ENCODE data around the gene PSMD1. TPM values are rescaled to one million over a fixed set of nuclear protein-coding genes. Genes with fewer than 3 reads are reported as not detected.

The PSMD1 gene
- total RNA-seq, 1 experiment from 2014 or later: 133 TPM

DNA sequence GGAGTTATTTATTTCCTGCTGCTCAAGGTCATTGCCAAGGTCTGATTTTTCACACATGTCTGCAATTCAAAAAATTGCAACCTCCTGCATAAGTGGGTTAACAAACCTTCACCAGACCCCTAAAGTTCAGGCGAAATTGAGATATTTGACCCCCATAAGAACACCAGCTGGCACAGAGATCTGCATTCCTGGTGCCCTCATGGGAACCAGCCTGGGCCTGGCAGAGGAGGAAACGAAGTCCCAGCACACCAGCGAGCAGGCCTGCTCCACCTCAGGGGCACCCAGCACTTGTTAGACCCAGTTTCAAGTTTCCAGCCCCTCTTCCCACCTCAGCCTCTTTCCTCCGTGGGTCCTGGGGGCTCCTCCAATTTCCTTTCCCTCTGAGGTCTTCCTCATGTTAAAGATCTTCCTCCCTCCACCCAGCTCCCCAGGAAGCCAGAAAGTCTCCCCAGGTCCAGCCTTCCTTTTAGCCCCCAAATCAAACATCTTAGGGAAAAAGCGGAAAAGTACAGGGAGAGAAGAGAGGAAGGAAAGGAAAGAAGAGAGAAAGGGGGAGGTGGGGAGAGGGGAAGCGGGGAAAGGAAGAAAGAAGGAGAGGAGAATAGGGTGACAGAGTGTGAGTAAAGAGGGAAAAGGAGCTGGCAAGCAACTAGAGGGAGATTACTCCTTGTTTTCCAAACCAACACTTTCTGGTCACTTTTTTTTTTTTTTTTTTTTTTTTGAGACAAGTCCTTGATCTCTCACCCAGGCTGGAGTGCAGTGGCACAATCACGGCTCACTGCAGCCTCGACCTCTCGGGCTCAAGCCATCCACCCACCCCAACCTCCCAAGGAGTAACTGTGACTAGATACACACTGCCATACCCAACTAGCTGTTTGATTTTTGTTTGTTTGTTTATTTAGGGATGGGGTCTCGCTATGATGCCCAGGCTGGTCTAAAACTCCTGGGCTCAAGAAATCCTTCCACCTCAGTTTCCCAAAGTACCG, 23.2 kb upstream of the PSMD1 start:
- ChIA-PET POLR2A (no interaction called here), CTCF (no interaction called here), RAD21 (ENCODE audit: low non-redundant PET in 1 of 2, low total read pairs in 2 of 2, uncharacterized antibody in 2 of 2, unreplicated experiment in 2 of 2) (no interaction called here)
- H3K4me2 ChIP-seq (ENCODE audit: low read length): no peak overlapping the region
- no peaks in the 10 kb centered on the region for H3K79me2 ChIP-seq (ENCODE audit: insufficient read depth, low read length)
- H3K4me1 ChIP-seq (ENCODE audit: control insufficient read depth in 1 of 2, insufficient read depth in 2 of 2, low read length in 2 of 2): peaks cover 0 to 7% of the 10 kb centered on the region in 2 experiments; a peak in 1 of 4 replicates
- TF ChIP-seq JUND (IDR thresholded peaks at IDR 0.05) (no peak), SRF (IDR thresholded peaks at IDR 0.05; ENCODE audit: low read depth) (no peak), EZH2phosphoT487 (IDR thresholded peaks at IDR 0.05; ENCODE audit: borderline replicate concordance) (no peak), ZFX (IDR thresholded peaks at IDR 0.05) (no peak)
- no peaks in the 10 kb centered on the region for H3K27me3 ChIP-seq (ENCODE audit: insufficient read depth, low read length)
- H3K9ac ChIP-seq (ENCODE audit: low read length): no peak overlapping the region
- ATAC-seq (no peak), DNase-seq (ENCODE audit: low read depth, low spot score) (no peak)
- H4K20me1 ChIP-seq (ENCODE audit: insufficient read depth): no peaks in the 10 kb centered on the region
- no peaks in the 10 kb centered on the region for H3K9me3 ChIP-seq (ENCODE audit: control insufficient read depth in 1 of 2, insufficient read depth in 1 of 2, low read depth in 1 of 2, low read length in 2 of 2)
- intact Hi-C loops (cut with micrococcal nuclease): no loop called here
- H2AFZ ChIP-seq (ENCODE audit: low read depth, low read length, poor library complexity, severe bottlenecking): no peak overlapping the region
- no peaks in the 10 kb centered on the region for H3K36me3 ChIP-seq (ENCODE audit: control insufficient read depth in 1 of 2, insufficient read depth in 2 of 2, low read length in 2 of 2)
- no peaks in the 10 kb centered on the region for H3K9me2 ChIP-seq (ENCODE audit: insufficient read depth)
- no TSS peak for BruUV-seq (replicated peaks)
- no peak overlapping the region for H3K4me3 ChIP-seq (replicated peaks in 1 of 2; ENCODE audit: low read depth in 1 of 2, low read length in 2 of 2)
- no peak overlapping the region for H3K27ac ChIP-seq (ENCODE audit: low read depth, low read length)

DNA sequence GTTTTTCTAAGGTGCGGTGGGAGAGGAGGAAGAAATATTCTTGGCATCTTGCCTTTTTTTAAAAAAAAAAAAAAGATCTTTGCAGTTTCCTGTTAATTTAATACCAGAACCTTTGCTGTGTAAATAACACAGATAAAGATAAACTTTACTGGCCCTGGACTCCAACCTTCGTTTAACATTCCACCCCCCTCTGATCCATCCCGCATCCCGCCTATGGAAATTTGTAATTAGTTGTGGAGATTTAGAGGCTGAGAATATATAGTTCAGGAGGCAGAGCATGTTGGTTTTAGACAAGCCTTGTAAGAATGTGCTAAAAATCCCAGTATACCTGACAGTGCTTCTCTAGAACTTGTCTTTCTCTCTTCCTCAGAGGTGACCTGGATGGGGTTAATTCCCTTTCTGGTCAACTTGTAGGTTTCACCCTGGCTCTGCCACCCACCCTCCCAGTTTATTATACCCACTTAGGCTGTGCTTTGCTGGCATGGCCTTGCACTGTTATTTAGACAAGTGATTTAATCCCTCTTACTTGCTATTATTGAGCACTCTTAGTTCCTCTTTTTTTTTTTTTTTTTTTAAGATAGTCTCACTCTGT, 22.3 kb upstream of the PSMD1 start:
- H2AFZ ChIP-seq (ENCODE audit: low read depth, low read length, poor library complexity, severe bottlenecking): no peak overlapping the region
- no peak overlapping the region for H3K4me2 ChIP-seq (ENCODE audit: low read length)
- ChIA-PET CTCF (no interaction called here), POLR2A (no interaction called here), RAD21 (ENCODE audit: low non-redundant PET in 1 of 2, low total read pairs in 2 of 2, uncharacterized antibody in 2 of 2, unreplicated experiment in 2 of 2) (no interaction called here)
- no peak overlapping the region for H3K9ac ChIP-seq (ENCODE audit: low read length)
- no peaks in the 10 kb centered on the region for H3K36me3 ChIP-seq (ENCODE audit: control insufficient read depth in 1 of 2, insufficient read depth in 2 of 2, low read length in 2 of 2)
- no peaks in the 10 kb centered on the region for H3K27me3 ChIP-seq (ENCODE audit: insufficient read depth, low read length)
- no peaks in the 10 kb centered on the region for H4K20me1 ChIP-seq (ENCODE audit: insufficient read depth)
- no TSS peak for BruUV-seq (replicated peaks)
- DNase-seq (ENCODE audit: low read depth, low spot score): no peak
- no peaks in the 10 kb centered on the region for H3K9me2 ChIP-seq (ENCODE audit: insufficient read depth)
- intact Hi-C loops (cut with micrococcal nuclease): no loop called here
- no peak overlapping the region for H3K27ac ChIP-seq (ENCODE audit: low read depth, low read length)
- ATAC-seq: no peak
- no peaks in the 10 kb centered on the region for H3K9me3 ChIP-seq (ENCODE audit: control insufficient read depth in 1 of 2, insufficient read depth in 1 of 2, low read depth in 1 of 2, low read length in 2 of 2)
- H3K4me3 ChIP-seq (replicated peaks in 1 of 2; ENCODE audit: low read depth in 1 of 2, low read length in 2 of 2): no peak overlapping the region
- H3K79me2 ChIP-seq (ENCODE audit: insufficient read depth, low read length): no peaks in the 10 kb centered on the region
- peaks cover 0 to 7% of the 10 kb centered on the region in 2 experiments; a peak in 1 of 4 replicates for H3K4me1 ChIP-seq (ENCODE audit: control insufficient read depth in 1 of 2, insufficient read depth in 2 of 2, low read length in 2 of 2)
- TF ChIP-seq, protein P1, sequence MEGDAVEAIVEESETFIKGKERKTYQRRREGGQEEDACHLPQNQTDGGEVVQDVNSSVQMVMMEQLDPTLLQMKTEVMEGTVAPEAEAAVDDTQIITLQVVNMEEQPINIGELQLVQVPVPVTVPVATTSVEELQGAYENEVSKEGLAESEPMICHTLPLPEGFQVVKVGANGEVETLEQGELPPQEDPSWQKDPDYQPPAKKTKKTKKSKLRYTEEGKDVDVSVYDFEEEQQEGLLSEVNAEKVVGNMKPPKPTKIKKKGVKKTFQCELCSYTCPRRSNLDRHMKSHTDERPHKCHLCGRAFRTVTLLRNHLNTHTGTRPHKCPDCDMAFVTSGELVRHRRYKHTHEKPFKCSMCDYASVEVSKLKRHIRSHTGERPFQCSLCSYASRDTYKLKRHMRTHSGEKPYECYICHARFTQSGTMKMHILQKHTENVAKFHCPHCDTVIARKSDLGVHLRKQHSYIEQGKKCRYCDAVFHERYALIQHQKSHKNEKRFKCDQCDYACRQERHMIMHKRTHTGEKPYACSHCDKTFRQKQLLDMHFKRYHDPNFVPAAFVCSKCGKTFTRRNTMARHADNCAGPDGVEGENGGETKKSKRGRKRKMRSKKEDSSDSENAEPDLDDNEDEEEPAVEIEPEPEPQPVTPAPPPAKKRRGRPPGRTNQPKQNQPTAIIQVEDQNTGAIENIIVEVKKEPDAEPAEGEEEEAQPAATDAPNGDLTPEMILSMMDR (IDR thresholded peaks at IDR 0.05 in 2 of 3, conservative IDR thresholded peaks at IDR 0.05 in 1 of 3; ENCODE audit: borderline replicate concordance in 1 of 3, insufficient read depth in 1 of 3, low read depth in 2 of 3, low read length in 2 of 3): no peak
- TF ChIP-seq, protein P2, sequence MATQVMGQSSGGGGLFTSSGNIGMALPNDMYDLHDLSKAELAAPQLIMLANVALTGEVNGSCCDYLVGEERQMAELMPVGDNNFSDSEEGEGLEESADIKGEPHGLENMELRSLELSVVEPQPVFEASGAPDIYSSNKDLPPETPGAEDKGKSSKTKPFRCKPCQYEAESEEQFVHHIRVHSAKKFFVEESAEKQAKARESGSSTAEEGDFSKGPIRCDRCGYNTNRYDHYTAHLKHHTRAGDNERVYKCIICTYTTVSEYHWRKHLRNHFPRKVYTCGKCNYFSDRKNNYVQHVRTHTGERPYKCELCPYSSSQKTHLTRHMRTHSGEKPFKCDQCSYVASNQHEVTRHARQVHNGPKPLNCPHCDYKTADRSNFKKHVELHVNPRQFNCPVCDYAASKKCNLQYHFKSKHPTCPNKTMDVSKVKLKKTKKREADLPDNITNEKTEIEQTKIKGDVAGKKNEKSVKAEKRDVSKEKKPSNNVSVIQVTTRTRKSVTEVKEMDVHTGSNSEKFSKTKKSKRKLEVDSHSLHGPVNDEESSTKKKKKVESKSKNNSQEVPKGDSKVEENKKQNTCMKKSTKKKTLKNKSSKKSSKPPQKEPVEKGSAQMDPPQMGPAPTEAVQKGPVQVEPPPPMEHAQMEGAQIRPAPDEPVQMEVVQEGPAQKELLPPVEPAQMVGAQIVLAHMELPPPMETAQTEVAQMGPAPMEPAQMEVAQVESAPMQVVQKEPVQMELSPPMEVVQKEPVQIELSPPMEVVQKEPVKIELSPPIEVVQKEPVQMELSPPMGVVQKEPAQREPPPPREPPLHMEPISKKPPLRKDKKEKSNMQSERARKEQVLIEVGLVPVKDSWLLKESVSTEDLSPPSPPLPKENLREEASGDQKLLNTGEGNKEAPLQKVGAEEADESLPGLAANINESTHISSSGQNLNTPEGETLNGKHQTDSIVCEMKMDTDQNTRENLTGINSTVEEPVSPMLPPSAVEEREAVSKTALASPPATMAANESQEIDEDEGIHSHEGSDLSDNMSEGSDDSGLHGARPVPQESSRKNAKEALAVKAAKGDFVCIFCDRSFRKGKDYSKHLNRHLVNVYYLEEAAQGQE (IDR thresholded peaks at IDR 0.05; ENCODE audit: low read depth): no peak
- TF ChIP-seq, protein P3, sequence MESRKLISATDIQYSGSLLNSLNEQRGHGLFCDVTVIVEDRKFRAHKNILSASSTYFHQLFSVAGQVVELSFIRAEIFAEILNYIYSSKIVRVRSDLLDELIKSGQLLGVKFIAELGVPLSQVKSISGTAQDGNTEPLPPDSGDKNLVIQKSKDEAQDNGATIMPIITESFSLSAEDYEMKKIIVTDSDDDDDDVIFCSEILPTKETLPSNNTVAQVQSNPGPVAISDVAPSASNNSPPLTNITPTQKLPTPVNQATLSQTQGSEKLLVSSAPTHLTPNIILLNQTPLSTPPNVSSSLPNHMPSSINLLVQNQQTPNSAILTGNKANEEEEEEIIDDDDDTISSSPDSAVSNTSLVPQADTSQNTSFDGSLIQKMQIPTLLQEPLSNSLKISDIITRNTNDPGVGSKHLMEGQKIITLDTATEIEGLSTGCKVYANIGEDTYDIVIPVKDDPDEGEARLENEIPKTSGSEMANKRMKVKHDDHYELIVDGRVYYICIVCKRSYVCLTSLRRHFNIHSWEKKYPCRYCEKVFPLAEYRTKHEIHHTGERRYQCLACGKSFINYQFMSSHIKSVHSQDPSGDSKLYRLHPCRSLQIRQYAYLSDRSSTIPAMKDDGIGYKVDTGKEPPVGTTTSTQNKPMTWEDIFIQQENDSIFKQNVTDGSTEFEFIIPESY (IDR thresholded peaks at IDR 0.05; ENCODE audit: extremely low read depth, insufficient replicate concordance, low read length): no peak
- TF ChIP-seq RAD21 (IDR thresholded peaks at IDR 0.05; ENCODE audit: low read depth) (no peak), ZFX (IDR thresholded peaks at IDR 0.05) (no peak)
- TF ChIP-seq, protein P4, sequence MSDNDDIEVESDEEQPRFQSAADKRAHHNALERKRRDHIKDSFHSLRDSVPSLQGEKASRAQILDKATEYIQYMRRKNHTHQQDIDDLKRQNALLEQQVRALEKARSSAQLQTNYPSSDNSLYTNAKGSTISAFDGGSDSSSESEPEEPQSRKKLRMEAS (IDR thresholded peaks at IDR 0.05): no peak
